NB4 (cell line): ENCODE data around the gene ROBO3.

Experiments
- MYC ChIP-seq: IDR thresholded peaks from 2 replicates; pipeline ENCODE4 v1.6.1; 2011; ENCODE audit warnings: low read depth, low read length
- POLR2A ChIP-seq: IDR thresholded peaks from 2 replicates; pipeline ENCODE4 v1.6.1; 2011; ENCODE audit warnings: mild to moderate bottlenecking; ENCODE audit not compliant: insufficient read length; ENCODE audit errors: extremely low read depth
- TF ChIP-seq, protein P1 (sequence below): IDR thresholded peaks from one replicate; pipeline ENCODE4 v1.5.1; 2012; ENCODE audit warnings: low read depth, low read length

DNA sequence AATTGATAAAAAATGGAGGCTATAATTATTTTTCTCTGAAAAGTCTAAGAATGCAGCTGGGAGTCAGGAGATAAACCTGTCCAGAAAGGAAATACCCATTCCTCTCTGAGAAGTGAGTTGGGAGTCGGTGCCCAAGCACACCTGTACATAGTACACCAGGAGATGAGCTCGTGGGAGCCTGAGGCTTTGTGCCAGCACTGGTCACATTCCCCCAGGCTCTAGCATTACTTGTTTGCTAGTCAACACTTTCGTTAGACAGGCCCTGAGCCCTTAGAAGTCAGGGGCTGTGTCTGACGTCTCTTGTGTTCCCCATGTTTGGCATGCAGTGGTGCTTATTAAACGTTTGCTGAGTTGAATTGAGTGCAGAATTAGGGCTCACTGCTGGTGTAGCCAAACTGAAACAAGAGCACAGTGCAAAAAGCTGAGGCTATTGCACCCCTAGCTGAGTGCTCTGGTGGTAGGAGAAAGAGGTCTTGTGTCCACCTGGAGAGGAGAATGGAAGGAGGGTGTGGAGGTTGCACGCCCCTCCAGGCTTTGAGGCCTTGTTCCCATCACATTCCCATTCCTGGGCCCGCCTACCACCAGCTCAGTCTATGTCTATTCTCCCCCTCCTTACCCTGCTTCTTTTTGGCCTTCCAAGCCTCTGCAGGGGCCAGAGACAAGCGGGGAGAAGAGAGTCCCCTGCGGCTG, 25.6 kb downstream of the ROBO3 start:
- TF ChIP-seq, protein P1, sequence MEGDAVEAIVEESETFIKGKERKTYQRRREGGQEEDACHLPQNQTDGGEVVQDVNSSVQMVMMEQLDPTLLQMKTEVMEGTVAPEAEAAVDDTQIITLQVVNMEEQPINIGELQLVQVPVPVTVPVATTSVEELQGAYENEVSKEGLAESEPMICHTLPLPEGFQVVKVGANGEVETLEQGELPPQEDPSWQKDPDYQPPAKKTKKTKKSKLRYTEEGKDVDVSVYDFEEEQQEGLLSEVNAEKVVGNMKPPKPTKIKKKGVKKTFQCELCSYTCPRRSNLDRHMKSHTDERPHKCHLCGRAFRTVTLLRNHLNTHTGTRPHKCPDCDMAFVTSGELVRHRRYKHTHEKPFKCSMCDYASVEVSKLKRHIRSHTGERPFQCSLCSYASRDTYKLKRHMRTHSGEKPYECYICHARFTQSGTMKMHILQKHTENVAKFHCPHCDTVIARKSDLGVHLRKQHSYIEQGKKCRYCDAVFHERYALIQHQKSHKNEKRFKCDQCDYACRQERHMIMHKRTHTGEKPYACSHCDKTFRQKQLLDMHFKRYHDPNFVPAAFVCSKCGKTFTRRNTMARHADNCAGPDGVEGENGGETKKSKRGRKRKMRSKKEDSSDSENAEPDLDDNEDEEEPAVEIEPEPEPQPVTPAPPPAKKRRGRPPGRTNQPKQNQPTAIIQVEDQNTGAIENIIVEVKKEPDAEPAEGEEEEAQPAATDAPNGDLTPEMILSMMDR: no peak
- no peak for TF ChIP-seq POLR2A
- TF ChIP-seq MYC: no peak
